PC-3 (cell line): ENCODE measurements around the gene LIF. TPM values are rescaled to one million over a fixed set of nuclear protein-coding genes. Genes with fewer than 3 reads are reported as not detected.

Experiments used
- ATAC-seq: fragments of 200-7000 bp; cut with Tn5 transposase; 2 replicates; pipeline ENCODE4 v1.9.1; 2020; ENCODE audit warnings: mild to moderate bottlenecking, moderate library complexity
- BruUV-seq: library from RNA; stranded (reverse); fragments of 400-500 nt; replicated peaks from 2 replicates; lab custom pipeline; 2021; lab: Mats Ljungman, UMichigan
- CTCF ChIA-PET: fragments of 300-600 bp; sonication (Branson Sonifier 250); formaldehyde crosslinking; loops from one replicate; lab custom pipeline; 2022; ENCODE audit warnings: antibody characterized with exemption; lab: Charles Lee
- POLR2A ChIA-PET: fragments of 300-600 bp; sonication (Branson Sonifier 250); formaldehyde crosslinking; loops from one replicate; lab custom pipeline; 2022; ENCODE audit warnings: antibody characterized with exemption; ENCODE audit not compliant: unreplicated experiment; lab: Charles Lee
- DNase-seq: peaks from one replicate; pipeline ENCODE4 v3.0.0-alpha.2; 2015
- H2AFZ ChIP-seq: fragments of 300-600 bp; sonication (generic); 2 replicates; pipeline ENCODE4 v1.6.0; 2016; ENCODE audit warnings: antibody characterized with exemption, low read length
- H3F3A ChIP-seq: fragments of 300-600 bp; sonication (generic); one replicate; pipeline ENCODE4 v1.6.0; 2017; ENCODE audit warnings: antibody characterized with exemption, low read length, control low read depth, mild to moderate bottlenecking; ENCODE audit not compliant: unreplicated experiment
- H3K27ac ChIP-seq: fragments of 300-600 bp; sonication (generic); 2 replicates; pipeline ENCODE4 v1.5.1; 2016; ENCODE audit warnings: mild to moderate bottlenecking, low read length
- H3K27me3 ChIP-seq: fragments of 300-600 bp; sonication (generic); 2 replicates; pipeline ENCODE4 v1.6.1; 2016; ENCODE audit warnings: low read length, mixed read lengths
- H3K36me3 ChIP-seq: fragments of 300-600 bp; sonication (generic); 2 replicates; pipeline ENCODE4 v1.6.1; 2016; ENCODE audit warnings: low read depth, mixed run types, low read length, mixed read lengths
- H3K4me1 ChIP-seq: fragments of 300-600 bp; sonication (generic); 2 replicates; pipeline ENCODE4 v1.5.1; 2016; ENCODE audit warnings: low read length; ENCODE audit not compliant: insufficient read depth
- H3K4me2 ChIP-seq: fragments of 300-600 bp; sonication (generic); 2 replicates; pipeline ENCODE4 v1.6.0; 2016; ENCODE audit warnings: low read length
- H3K4me3 ChIP-seq: fragments of 300-600 bp; sonication (generic); 2 replicates; pipeline ENCODE4 v1.5.1; 2016; ENCODE audit warnings: mild to moderate bottlenecking, low read length, mixed read lengths
- H3K79me2 ChIP-seq: fragments of 300-600 bp; sonication (generic); 2 replicates; pipeline ENCODE4 v1.6.1; 2017; ENCODE audit warnings: low read length, mixed read lengths
- H3K9ac ChIP-seq: fragments of 300-600 bp; sonication (generic); 2 replicates; pipeline ENCODE4 v1.6.0; 2016; ENCODE audit warnings: mild to moderate bottlenecking, low read length
- H3K9me2 ChIP-seq: fragments of 300-600 bp; sonication (generic); replicated peaks from 2 replicates; pipeline ENCODE4 v1.6.1; 2016; ENCODE audit warnings: mixed run types, low read length, mixed read lengths
- H3K9me3 ChIP-seq: fragments of 300-600 bp; sonication (generic); 2 replicates; pipeline ENCODE4 v1.6.1; 2016; ENCODE audit warnings: low read length, mixed read lengths
- H4K20me1 ChIP-seq: fragments of 300-600 bp; sonication (generic); 2 replicates; pipeline ENCODE4 v1.6.1; 2016; ENCODE audit warnings: low read length, mixed read lengths
- CTCF ChIP-seq: fragments of 300-600 bp; sonication (generic); conservative IDR thresholded peaks from 2 replicates; pipeline ENCODE4 v1.5.1; 2017; ENCODE audit warnings: antibody characterized with exemption, low read depth, mild to moderate bottlenecking, low read length
- EZH2 ChIP-seq: fragments of 300-600 bp; sonication (generic); IDR thresholded peaks from one replicate; pipeline ENCODE4 v1.6.1; 2017; ENCODE audit warnings: antibody characterized with exemption, mild to moderate bottlenecking, low read length; ENCODE audit not compliant: unreplicated experiment
- EZH2phosphoT487 ChIP-seq: fragments of 300-600 bp; sonication (generic); IDR thresholded peaks from 2 replicates; pipeline ENCODE4 v1.6.1; 2018; ENCODE audit warnings: mild to moderate bottlenecking, antibody characterized with exemption, low read length, borderline replicate concordance
- intact Hi-C: fragments of 100-400 bp; cut with micrococcal nuclease; formaldehyde crosslinking; loops from 2 replicates; pipeline ENCODE4 v1.9.0; 2023
- total RNA-seq: library from RNA; depleted of rRNA; stranded (reverse); fragments of >200 nt; gene quantifications from 2 replicates; pipeline ENCODE4 v1.2.3, GENCODE V29; 2014

LIF gene
- total RNA-seq, 1 experiment from 2014 or later: 64.1 TPM

GRCh38 chr22:30288419-30289140 is 42.0 kb upstream of the LIF start:
- ChIA-PET POLR2A (interaction anchor here (0.5 to 1.0 kb wide), 4 partner anchors 34 to 474 kb away, joined by 3 to 7 read pairs (median 6); partner anchors contain the start of gene TBC1D10A), CTCF (interaction anchor here (0.6 to 2.2 kb wide), 10 partner anchors 10 to 184 kb away, joined by 3 to 33 read pairs (median 4); partner anchors contain the start of genes RNF215, SEC14L2 and TBC1D10A)
- H2AFZ ChIP-seq: peak overlapping the region; percentile 64; the same call in 1 of the 2 replicates
- TF ChIP-seq EZH2phosphoT487 (no peak), EZH2 (no peak), CTCF (no peak)
- no peaks in the 10 kb centered on the region for H3K9me2 ChIP-seq
- peak overlapping the region; percentile 96 for H3K4me2 ChIP-seq
- H3K4me3 ChIP-seq: peak overlapping the region; percentile 79
- H3K79me2 ChIP-seq: 0 out of 2 replicates have a peak, but pooled peaks cover 3% of the 10 kb centered on the region
- peak overlapping the region; percentile 37; the same call in 1 of the 2 replicates for H3K27ac ChIP-seq
- ATAC-seq: no peak
- no peaks in the 10 kb centered on the region for H3K9me3 ChIP-seq
- BruUV-seq: TSS peak; percentile 84
- intact Hi-C loops: loop anchor here (5.0 kb wide), 1 partner anchor 39 kb away; the partner anchor contains the start of gene TBC1D10A
- H4K20me1 ChIP-seq: no peaks in the 10 kb centered on the region
- H3K4me1 ChIP-seq: peaks cover 25% of the 10 kb centered on the region
- H3K27me3 ChIP-seq: no peaks in the 10 kb centered on the region
- no peak for DNase-seq
- peak overlapping the region; percentile 72 for H3K9ac ChIP-seq
- H3F3A ChIP-seq: no peaks in the 10 kb centered on the region
- peaks cover 3% of the 10 kb centered on the region; the same call in 1 of the 2 replicates for H3K36me3 ChIP-seq

GRCh38 chr22:30287648-30288418 is 41.3 kb upstream of the LIF start:
- Histone ChIP-seq H3K9me2 (no peaks in the 10 kb centered on the region), H3K36me3 (0 out of 2 replicates have a peak, but pooled peaks cover under 1% of the 10 kb centered on the region), H3K4me2 (peak overlapping the region; percentile 96), H3K9me3 (no peaks in the 10 kb centered on the region), H4K20me1 (no peaks in the 10 kb centered on the region), H3K4me3 (peak overlapping the region; percentile 79), H3F3A (no peaks in the 10 kb centered on the region), H3K4me1 (peaks cover 25% of the 10 kb centered on the region), H3K27ac (peak overlapping the region; percentile 37; the same call in 1 of the 2 replicates), H3K9ac (0 out of 2 replicates have a peak overlapping the region, but pooled peaks have one; percentile 72), H3K27me3 (no peaks in the 10 kb centered on the region), H3K79me2 (0 out of 2 replicates have a peak, but pooled peaks cover 3% of the 10 kb centered on the region), H2AFZ (no peak overlapping the region)
- ATAC-seq: peak; percentile 63
- DNase-seq: peak; percentile 81
- ChIA-PET CTCF (interaction anchor here (0.6 to 2.2 kb wide), 11 partner anchors 11 to 183 kb away, joined by 3 to 33 read pairs (median 4); partner anchors contain the start of genes RNF215, SEC14L2 and TBC1D10A), POLR2A (interaction anchor here (0.6 to 1.0 kb wide), 3 partner anchors 8 to 39 kb away, joined by 3 to 6 read pairs (median 3); partner anchors contain the start of gene TBC1D10A)
- TF ChIP-seq EZH2: no peak
- peak; percentile 69 for TF ChIP-seq CTCF
- no peak for TF ChIP-seq EZH2phosphoT487
- intact Hi-C loops: loop anchor here (5.0 kb wide), 1 partner anchor 39 kb away; the partner anchor contains the start of gene TBC1D10A
- no TSS peak for BruUV-seq
